Endothelial cell of umbilical vein (primary cell): ENCODE data around the gene VEPH1.

Source experiments
- POLR2A ChIP-seq: IDR thresholded peaks from 2 replicates; pipeline ENCODE4 v1.6.1; 2012; ENCODE audit warnings: low read depth, mild to moderate bottlenecking, control low read depth, low read length
- TF ChIP-seq, protein P1 (sequence below), 2 donors: IDR thresholded peaks; 1 replicate in 1 of 2; 2 replicates in 1 of 2; pipeline ENCODE4 v1.5.1; 2011; ENCODE audit warnings: low read length in 2 of 2, mild to moderate bottlenecking in 2 of 2, moderate library complexity in 2 of 2, control low read depth in 1 of 2, inconsistent platforms in 1 of 2, low read depth in 1 of 2; ENCODE audit not compliant: insufficient read depth in 1 of 2; ENCODE audit errors: extremely low read depth in 1 of 2

DNA sequence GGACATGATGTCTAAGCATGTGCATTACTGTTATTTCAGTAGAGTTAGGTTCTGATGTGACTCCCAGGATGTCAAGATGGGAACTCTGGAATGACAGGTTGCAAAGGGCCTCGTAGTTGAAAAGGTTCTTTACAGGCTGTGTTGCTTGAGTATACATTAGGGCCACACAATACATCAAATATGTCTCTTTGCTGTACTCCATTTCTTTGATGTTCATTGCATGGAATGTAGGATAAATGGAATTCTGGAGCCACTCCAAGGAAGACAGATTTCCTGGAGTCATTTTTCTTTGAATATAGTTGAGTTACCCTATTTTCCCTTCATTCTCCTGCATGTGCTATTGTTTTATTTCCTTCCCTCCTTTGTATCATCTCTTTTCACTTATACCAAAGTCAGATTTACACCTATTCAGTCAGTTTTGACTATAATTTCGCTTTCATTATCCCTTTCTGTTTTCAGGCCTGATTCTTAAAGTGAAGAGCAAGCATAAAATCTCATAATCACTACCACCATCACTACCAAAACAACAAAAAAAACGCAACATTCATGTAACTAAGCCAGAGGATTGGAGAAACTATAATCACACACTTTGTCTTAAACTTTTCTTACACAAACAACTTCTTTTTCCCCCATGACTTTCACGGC lies 127.8 kb downstream of the VEPH1 start:
- TF ChIP-seq POLR2A: no peak
- TF ChIP-seq, protein P1, sequence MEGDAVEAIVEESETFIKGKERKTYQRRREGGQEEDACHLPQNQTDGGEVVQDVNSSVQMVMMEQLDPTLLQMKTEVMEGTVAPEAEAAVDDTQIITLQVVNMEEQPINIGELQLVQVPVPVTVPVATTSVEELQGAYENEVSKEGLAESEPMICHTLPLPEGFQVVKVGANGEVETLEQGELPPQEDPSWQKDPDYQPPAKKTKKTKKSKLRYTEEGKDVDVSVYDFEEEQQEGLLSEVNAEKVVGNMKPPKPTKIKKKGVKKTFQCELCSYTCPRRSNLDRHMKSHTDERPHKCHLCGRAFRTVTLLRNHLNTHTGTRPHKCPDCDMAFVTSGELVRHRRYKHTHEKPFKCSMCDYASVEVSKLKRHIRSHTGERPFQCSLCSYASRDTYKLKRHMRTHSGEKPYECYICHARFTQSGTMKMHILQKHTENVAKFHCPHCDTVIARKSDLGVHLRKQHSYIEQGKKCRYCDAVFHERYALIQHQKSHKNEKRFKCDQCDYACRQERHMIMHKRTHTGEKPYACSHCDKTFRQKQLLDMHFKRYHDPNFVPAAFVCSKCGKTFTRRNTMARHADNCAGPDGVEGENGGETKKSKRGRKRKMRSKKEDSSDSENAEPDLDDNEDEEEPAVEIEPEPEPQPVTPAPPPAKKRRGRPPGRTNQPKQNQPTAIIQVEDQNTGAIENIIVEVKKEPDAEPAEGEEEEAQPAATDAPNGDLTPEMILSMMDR (IDR thresholded peaks at IDR 0.05; ENCODE audit: extremely low read depth in 1 of 2, insufficient read depth in 1 of 2, low read depth in 1 of 2, low read length in 2 of 2): no peak
